Measurements from ENCODE around the gene LHX3.

LHX3 gene

DNA sequence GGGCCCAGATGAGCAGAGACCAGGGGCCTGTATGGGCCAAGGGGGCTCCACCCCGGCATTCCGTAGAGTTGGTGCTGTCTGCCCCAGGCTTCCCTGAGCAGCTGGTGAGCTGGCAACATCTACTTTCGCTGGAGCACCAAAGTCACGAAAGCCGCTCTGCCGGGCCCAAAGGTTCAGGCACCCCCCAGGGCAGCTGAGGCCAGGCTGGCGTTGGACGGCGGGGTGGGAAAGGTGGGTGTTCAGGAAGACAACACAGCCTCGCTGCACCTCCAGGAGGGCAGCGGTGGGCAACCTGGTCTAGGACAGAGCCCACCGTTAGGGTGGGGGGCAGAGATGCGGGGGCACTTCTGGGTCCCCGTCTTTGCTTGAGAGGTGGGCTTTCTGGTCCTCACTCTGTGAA lies 56.2 kb downstream of the LHX3 start:
- no peak overlapping the region for H3K4me3 ChIP-seq (replicated peaks in 1 of 2; ENCODE audit: low read depth in 2 of 2, low read length in 2 of 2)
- TF ChIP-seq, protein P1, sequence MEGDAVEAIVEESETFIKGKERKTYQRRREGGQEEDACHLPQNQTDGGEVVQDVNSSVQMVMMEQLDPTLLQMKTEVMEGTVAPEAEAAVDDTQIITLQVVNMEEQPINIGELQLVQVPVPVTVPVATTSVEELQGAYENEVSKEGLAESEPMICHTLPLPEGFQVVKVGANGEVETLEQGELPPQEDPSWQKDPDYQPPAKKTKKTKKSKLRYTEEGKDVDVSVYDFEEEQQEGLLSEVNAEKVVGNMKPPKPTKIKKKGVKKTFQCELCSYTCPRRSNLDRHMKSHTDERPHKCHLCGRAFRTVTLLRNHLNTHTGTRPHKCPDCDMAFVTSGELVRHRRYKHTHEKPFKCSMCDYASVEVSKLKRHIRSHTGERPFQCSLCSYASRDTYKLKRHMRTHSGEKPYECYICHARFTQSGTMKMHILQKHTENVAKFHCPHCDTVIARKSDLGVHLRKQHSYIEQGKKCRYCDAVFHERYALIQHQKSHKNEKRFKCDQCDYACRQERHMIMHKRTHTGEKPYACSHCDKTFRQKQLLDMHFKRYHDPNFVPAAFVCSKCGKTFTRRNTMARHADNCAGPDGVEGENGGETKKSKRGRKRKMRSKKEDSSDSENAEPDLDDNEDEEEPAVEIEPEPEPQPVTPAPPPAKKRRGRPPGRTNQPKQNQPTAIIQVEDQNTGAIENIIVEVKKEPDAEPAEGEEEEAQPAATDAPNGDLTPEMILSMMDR (IDR thresholded peaks at IDR 0.05; ENCODE audit: low read depth, low read length) = no peak
- DNase-seq (ENCODE audit: low read depth in 2 of 2) = no peak

DNA sequence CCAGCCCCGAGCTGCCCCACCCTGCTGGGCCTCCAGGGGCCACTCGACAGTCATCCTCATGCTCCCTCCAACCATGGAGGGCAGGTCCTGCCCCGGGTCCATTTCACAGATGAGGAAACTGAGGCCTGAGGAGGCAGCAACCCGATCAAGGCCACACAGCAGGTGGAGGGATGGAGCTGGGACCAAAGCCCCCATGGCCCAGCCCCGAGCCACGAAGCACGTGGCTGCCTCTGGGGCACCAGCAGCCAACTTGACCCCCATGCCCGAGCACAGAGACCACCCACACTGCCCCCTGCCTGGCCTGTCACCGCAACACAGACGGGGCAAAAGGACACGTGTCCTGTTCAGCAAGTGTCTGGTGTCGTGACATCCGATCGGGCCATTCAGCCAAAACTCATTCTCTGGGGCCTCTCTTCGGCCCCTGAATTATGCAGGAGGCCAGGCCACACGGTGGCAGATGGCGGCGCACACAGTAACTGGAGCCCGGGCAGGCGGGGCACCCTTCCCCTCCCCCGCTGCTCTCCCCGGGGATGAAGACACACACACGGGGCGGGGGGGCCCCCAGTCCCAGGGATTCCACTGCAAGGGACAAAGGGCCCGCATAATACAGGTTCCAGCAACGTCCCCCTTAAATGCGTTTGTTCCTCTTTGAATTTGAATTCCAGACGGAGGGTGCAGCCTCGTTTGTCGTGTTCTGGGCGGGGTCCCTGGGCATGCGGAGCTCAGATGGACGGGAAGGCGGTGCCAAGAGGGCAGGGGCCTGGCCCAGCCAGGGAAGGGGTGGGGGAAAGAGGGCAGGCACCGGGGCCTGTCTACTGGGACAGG lies 56.8 kb downstream of the LHX3 start:
- TF ChIP-seq, protein P1 (IDR thresholded peaks at IDR 0.05; ENCODE audit: low read depth, low read length) = no peak
- H3K4me3 ChIP-seq (replicated peaks in 1 of 2; ENCODE audit: low read depth in 2 of 2, low read length in 2 of 2) = no peak overlapping the region
- no peak for DNase-seq (ENCODE audit: low read depth in 2 of 2)

DNA sequence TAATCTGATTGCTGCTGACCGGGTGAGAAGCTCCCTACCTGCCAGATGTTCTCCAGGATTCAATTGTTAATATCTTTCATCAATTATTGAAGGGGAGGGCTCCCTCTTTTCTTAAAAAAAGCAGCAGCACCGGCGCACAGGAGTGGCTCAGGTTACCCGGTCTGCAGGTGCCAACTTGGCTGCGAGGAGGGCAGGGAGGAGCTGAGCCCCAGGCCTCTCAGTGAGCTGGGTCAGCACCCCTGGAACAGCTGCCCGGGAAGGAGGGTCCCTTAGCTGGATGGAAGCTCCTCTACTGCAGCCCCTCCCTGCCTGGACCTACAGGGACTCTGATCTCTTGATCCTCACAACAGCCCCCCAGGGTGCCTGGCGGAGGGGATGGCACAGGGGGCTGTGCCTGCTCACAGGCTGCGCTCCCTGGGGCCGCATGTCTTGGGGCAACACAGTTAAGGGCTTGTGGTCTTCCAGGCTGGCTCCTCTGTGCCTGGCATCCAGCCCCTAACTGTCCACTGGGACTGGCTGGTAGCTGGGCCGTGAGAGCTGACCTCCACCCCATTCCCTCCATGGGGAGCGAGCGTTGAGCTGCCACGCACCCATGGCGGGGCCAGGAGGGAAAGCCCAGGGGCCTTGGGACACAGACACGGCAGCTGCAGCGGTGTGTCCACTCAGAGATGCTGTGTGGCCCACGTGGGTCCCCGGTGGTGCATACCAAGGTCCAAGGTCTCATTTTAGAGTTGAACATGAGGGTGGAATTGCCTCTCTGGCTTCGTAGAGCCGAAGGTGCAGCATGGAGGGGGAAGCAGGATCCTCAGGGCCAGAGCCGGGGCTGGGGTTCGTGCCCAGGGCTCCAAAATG lies 57.7 kb downstream of the LHX3 start:
- TF ChIP-seq, protein P1 (IDR thresholded peaks at IDR 0.05; ENCODE audit: low read depth, low read length) = no peak

More for the DNA sequence above, 57.7 kb downstream of the LHX3 start:
- H3K4me3 ChIP-seq (replicated peaks in 1 of 2; ENCODE audit: low read depth in 2 of 2, low read length in 2 of 2) = no peak overlapping the region
- DNase-seq (ENCODE audit: low read depth in 2 of 2) = no peak
